SH-SY5Y (cell line): Measurements from ENCODE around the gene TIMM8B.

Source experiments
- GATA2 ChIP-seq: IDR thresholded peaks from 2 replicates; pipeline ENCODE4 v1.6.1; 2011; ENCODE audit warnings: mild to moderate bottlenecking, low read depth, low read length
- GATA3 ChIP-seq: IDR thresholded peaks from 2 replicates; pipeline ENCODE4 v1.6.1; 2011; ENCODE audit warnings: low read depth, mild to moderate bottlenecking, low read length, moderate library complexity

- TF ChIP-seq GATA2 (no peak), GATA3 (no peak)
These were observed at the start of gene TIMM8B, which contains the start of gene SDHD for GRCh38 chr11:112086422-112087191.
